ENCODE data around the gene ADCY9. TPM values are rescaled to one million over a fixed set of nuclear protein-coding genes. Genes with fewer than 3 reads are reported as not detected.

ADCY9 gene
- total RNA-seq, 1 experiment from 2014 or later: 5.5 TPM

- peak; percentile 12 for DNase-seq (ENCODE audit: low read depth)
These were observed 7.5 kb upstream of the ADCY9 start for GRCh38 chr16:4123616-4124300.

- no peak for DNase-seq (ENCODE audit: low read depth)
These were observed 3.9 kb upstream of the ADCY9 start for GRCh38 chr16:4120176-4120575.

GRCh38 chr16:4117250-4117578 lies 972 bp upstream of the ADCY9 start:
- DNase-seq (ENCODE audit: low read depth): no peak

- no peak for DNase-seq (ENCODE audit: low read depth)
These were observed 308 bp downstream of the ADCY9 start for GRCh38 chr16:4115949-4116318.

GRCh38 chr16:4115209-4115948 lies 863 bp downstream of the ADCY9 start:
- peak; percentile 72 for DNase-seq (ENCODE audit: low read depth)

- DNase-seq (ENCODE audit: low read depth): no peak
These were observed 1.7 kb downstream of the ADCY9 start for GRCh38 chr16:4114257-4115208.

- no peak for DNase-seq (ENCODE audit: low read depth)
These were observed 2.6 kb downstream of the ADCY9 start for GRCh38 chr16:4113358-4114256.

- no peak for DNase-seq (ENCODE audit: low read depth)
These were observed 4.2 kb downstream of the ADCY9 start for GRCh38 chr16:4111748-4112696.

- no peak for DNase-seq (ENCODE audit: low read depth)
These were observed 5.6 kb downstream of the ADCY9 start for GRCh38 chr16:4110680-4111079.

GRCh38 chr16:4110065-4110464 lies 6.2 kb downstream of the ADCY9 start:
- DNase-seq (ENCODE audit: low read depth): no peak

GRCh38 chr16:4109250-4109736 lies 6.9 kb downstream of the ADCY9 start:
- DNase-seq (ENCODE audit: low read depth): no peak

GRCh38 chr16:4106516-4106915 lies 9.7 kb downstream of the ADCY9 start:
- no peak for DNase-seq (ENCODE audit: low read depth)

GRCh38 chr16:4105848-4106247 lies 10.4 kb downstream of the ADCY9 start:
- no peak for DNase-seq (ENCODE audit: low read depth)

GRCh38 chr16:4103745-4104144 lies 12.5 kb downstream of the ADCY9 start:
- no peak for DNase-seq (ENCODE audit: low read depth)

GRCh38 chr16:4101421-4102219 lies 14.6 kb downstream of the ADCY9 start:
- DNase-seq (ENCODE audit: low read depth): no peak

- DNase-seq (ENCODE audit: low read depth): no peak
These were observed 17.7 kb downstream of the ADCY9 start for GRCh38 chr16:4098501-4098900.

- DNase-seq (ENCODE audit: low read depth): no peak
These were observed 18.4 kb downstream of the ADCY9 start for GRCh38 chr16:4097826-4098240.

- DNase-seq (ENCODE audit: low read depth): no peak
These were observed 19.7 kb downstream of the ADCY9 start for GRCh38 chr16:4096509-4096908.

- no peak for DNase-seq (ENCODE audit: low read depth)
These were observed 22.0 kb downstream of the ADCY9 start for GRCh38 chr16:4094127-4094773.
